Measurements from ENCODE around the gene ASXL1.

The ASXL1 gene

DNA sequence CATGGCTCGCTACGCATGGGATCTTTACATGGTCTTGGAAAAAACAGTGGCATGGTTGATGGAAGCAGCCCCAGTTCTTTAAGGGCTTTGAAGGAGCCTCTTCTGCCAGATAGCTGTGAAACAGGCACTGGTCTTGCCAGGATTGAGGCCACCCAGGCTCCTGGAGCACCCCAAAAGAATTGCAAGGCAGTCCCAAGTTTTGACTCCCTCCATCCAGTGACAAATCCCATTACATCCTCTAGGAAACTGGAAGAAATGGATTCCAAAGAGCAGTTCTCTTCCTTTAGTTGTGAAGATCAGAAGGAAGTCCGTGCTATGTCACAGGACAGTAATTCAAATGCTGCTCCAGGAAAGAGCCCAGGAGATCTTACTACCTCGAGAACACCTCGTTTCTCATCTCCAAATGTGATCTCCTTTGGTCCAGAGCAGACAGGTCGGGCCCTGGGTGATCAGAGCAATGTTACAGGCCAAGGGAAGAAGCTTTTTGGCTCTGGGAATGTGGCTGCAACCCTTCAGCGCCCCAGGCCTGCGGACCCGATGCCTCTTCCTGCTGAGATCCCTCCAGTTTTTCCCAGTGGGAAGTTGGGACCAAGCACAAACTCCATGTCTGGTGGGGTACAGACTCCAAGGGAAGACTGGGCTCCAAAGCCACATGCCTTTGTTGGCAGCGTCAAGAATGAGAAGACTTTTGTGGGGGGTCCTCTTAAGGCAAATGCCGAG lies 78.2 kb downstream of the ASXL1 start:
- no peak overlapping the region for H3K4me3 ChIP-seq (ENCODE audit: low read depth, low read length)
- TF ChIP-seq, protein P1, sequence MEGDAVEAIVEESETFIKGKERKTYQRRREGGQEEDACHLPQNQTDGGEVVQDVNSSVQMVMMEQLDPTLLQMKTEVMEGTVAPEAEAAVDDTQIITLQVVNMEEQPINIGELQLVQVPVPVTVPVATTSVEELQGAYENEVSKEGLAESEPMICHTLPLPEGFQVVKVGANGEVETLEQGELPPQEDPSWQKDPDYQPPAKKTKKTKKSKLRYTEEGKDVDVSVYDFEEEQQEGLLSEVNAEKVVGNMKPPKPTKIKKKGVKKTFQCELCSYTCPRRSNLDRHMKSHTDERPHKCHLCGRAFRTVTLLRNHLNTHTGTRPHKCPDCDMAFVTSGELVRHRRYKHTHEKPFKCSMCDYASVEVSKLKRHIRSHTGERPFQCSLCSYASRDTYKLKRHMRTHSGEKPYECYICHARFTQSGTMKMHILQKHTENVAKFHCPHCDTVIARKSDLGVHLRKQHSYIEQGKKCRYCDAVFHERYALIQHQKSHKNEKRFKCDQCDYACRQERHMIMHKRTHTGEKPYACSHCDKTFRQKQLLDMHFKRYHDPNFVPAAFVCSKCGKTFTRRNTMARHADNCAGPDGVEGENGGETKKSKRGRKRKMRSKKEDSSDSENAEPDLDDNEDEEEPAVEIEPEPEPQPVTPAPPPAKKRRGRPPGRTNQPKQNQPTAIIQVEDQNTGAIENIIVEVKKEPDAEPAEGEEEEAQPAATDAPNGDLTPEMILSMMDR (IDR thresholded peaks at IDR 0.05; ENCODE audit: borderline replicate concordance, insufficient read depth, low read depth, low read length): no peak

DNA sequence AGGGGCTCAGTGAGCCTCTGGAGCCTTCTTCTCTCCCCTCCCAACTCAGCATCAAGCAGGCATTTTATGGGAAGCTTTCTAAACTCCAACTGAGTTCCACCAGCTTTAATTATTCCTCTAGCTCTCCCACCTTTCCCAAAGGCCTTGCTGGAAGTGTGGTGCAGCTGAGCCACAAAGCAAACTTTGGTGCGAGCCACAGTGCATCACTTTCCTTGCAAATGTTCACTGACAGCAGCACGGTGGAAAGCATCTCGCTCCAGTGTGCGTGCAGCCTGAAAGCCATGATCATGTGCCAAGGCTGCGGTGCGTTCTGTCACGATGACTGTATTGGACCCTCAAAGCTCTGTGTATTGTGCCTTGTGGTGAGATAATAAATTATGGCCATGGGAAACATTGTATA lies 78.8 kb downstream of the ASXL1 start:
- TF ChIP-seq, protein P1 (IDR thresholded peaks at IDR 0.05; ENCODE audit: borderline replicate concordance, insufficient read depth, low read depth, low read length): no peak
- H3K4me3 ChIP-seq (ENCODE audit: low read depth, low read length): no peak overlapping the region

DNA sequence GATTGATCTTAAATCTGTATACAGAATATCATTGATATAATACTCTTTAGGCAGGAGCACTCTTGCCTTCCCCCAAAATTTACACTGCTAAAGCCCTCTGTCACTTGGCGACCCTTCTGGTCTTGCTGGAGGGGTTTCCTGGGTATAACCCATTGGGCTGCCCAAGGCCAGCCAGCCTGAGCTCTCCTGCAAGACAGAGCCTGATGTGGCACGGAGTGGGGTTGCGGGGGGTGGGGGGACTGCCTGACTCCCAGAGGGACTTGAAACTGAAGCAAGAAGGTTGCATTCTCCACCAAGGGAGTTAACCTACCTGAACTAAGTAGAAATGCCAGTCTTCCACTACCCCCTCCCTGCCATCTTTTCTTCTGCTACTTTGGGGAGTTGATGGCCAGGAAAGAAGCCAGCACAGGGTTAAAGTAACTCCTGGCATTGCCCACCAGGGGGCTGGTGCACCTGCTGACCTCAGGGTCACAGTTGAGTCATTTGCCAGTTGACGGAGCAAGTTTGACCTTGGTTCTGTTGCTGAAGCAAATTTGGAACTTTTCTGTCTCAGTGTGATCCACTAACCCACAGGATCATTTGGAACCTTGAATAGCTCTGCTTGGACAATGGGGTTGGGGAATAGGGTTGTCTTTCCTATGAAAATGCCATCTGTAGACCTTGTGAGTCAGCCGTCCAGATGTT lies 79.4 kb downstream of the ASXL1 start:
- TF ChIP-seq, protein P1 (IDR thresholded peaks at IDR 0.05; ENCODE audit: borderline replicate concordance, insufficient read depth, low read depth, low read length): peak; percentile 43; the same call in 1 of the 2 replicates
- H3K4me3 ChIP-seq (ENCODE audit: low read depth, low read length): no peak overlapping the region

DNA sequence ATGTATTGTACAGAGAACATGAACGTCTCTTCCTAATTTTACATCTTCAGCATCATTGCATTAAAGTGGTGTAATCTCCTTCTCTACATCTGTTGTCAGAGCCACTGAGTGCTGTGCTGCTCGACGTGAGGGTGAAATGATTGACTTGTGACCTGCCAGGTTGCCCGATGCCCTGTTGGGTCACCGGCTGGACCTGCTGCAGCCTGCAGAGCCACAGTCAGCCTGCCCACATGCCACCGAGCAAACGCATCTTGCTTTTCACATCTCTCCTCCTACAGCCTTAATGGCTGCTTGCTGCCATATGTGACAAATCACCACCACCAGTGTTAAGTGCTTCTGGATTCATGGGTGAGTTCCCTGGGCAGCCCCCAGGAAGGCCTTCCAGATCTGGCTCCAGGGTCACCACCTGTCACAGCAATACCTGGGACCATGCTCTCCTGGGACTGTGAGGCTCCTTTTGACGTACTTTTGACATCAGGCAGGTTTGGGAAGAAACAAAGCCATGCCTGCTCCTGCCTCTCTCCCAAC lies 80.3 kb downstream of the ASXL1 start:
- TF ChIP-seq, protein P1 (IDR thresholded peaks at IDR 0.05; ENCODE audit: borderline replicate concordance, insufficient read depth, low read depth, low read length): no peak
- H3K4me3 ChIP-seq (ENCODE audit: low read depth, low read length): no peak overlapping the region

DNA sequence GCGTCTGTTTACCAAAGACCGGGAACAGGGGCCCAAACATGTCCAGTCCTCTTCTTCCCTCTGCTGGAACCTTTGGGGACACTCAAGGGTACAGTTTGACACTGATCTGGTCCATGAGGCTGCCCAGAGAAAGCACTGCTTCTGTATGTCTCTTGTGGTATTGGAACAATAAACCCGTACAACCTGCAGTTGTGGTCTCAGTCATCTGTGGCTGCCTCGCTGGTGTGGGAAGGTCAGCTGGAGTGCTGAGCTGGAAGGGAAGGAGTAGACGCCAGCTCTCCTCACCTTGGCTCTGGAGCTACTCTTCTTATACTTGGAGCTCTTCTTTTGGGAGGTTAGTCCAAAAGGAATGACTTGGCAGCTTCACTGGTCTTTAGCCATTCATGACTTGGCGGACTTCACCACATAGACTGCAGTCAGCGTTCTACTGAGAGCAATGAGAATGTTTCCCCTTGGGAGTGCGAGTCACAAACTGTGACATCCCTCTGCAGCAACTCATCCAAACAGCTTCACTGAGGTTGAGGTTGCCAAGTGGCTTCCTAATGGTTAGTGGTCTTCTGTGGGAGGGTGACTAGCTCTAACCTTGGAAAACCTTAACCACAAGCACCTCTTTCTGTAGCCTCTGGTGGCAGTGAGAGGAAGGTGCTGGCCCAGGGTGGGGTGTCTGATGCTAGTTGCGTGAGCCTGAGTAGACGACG lies 81.2 kb downstream of the ASXL1 start:
- TF ChIP-seq, protein P1 (IDR thresholded peaks at IDR 0.05; ENCODE audit: borderline replicate concordance, insufficient read depth, low read depth, low read length): no peak
- H3K4me3 ChIP-seq (ENCODE audit: low read depth, low read length): no peak overlapping the region

DNA sequence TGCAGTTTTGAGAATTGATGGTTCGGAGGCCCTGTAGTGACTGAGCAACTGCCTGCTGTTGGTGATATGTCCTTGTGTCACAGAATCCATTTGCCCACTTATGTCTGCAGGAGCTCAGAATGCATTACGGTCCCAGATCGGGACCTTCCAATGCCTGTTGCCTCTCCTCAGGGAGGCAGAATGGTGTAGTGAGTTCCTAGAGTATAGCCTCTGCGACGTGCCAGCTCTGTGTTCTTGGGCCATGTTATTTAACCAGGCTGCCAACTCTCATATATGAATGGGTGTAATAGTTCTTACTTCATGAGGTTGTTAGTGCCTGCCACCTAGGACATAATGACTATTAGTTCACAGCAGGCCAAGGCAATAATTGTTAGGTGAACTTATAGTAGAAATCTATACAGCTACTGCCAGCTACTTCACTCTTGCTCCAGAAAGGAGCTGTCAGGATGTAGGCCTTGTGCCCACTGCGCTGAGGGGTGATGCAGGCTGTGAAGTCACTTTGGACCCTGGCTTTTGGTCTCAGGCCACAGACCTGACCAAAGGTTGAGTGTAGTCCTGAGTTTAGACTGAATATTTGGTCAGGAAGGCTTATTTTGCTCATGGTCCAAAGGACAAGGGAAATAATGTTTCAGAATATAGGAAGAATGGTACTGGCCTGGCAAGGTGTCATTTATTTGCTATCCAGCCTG lies 82.1 kb downstream of the ASXL1 start:
- TF ChIP-seq, protein P1 (IDR thresholded peaks at IDR 0.05; ENCODE audit: borderline replicate concordance, insufficient read depth, low read depth, low read length): no peak
- H3K4me3 ChIP-seq (ENCODE audit: low read depth, low read length): no peak overlapping the region

Data from GM12875 (cell line).